ENCODE results near the gene SLC12A7. TPM values are rescaled to one million over a fixed set of nuclear protein-coding genes. Genes with fewer than 3 reads are reported as not detected.

The SLC12A7 gene
- total RNA-seq, 4 donors from 2014 or later = 4.6 to 49.8 (median 15.8) TPM

- Histone ChIP-seq H3K27ac (no peak overlapping the region), H3K4me3 (no peak overlapping the region), H3K4me1 (peaks cover 0 to 7% of the 10 kb centered on the region in 2 donors), H3K9me3 (no peaks in the 10 kb centered on the region), H3K27me3 (peaks cover 4 to 7% of the 10 kb centered on the region in 2 donors), H3K36me3 (no peaks in the 10 kb centered on the region)
- intact Hi-C loops (cut with DNase I; ENCODE audit: low total_unique reads) = no loop called here
- DNase-seq = no peak
- TF ChIP-seq CTCF (IDR thresholded peaks at IDR 0.05) (no peak), POLR2A (IDR thresholded peaks at IDR 0.05) (no peak)
Measured at GRCh38 chr5:1013948-1014301, 97.9 kb downstream of the SLC12A7 start.

- no peaks in the 10 kb centered on the region for H3K9me3 ChIP-seq
- H3K36me3 ChIP-seq = no peaks in the 10 kb centered on the region
- intact Hi-C loops (cut with DNase I; ENCODE audit: low total_unique reads) = no loop called here
- peaks cover 0 to 9% of the 10 kb centered on the region in 2 donors for H3K4me1 ChIP-seq
- no peak overlapping the region for H3K27ac ChIP-seq
- no peak overlapping the region for H3K4me3 ChIP-seq
- no peak for DNase-seq
- H3K27me3 ChIP-seq = peaks cover 4 to 9% of the 10 kb centered on the region in 2 donors
- TF ChIP-seq POLR2A (IDR thresholded peaks at IDR 0.05) (no peak), CTCF (IDR thresholded peaks at IDR 0.05) (no peak)
Measured at GRCh38 chr5:1013238-1013947, 98.5 kb downstream of the SLC12A7 start.

GRCh38 chr5:1012900-1013237 lies 99.0 kb downstream of the SLC12A7 start:
- no peak for DNase-seq
- no peak for TF ChIP-seq POLR2A (IDR thresholded peaks at IDR 0.05)
- TF ChIP-seq CTCF (IDR thresholded peaks at IDR 0.05) = no peak

GRCh38 chr5:1012313-1012841 lies 99.5 kb downstream of the SLC12A7 start:
- DNase-seq = no peak
- H3K27me3 ChIP-seq = peaks cover 4 to 9% of the 10 kb centered on the region in 2 donors
- intact Hi-C loops (cut with DNase I; ENCODE audit: low total_unique reads) = no loop called here

More at GRCh38 chr5:1012900-1013237, 99.0 kb downstream of the SLC12A7 start:
- Histone ChIP-seq H3K36me3 (no peaks in the 10 kb centered on the region), H3K27ac (no peak overlapping the region), H3K9me3 (no peaks in the 10 kb centered on the region), H3K27me3 (peaks cover 4 to 9% of the 10 kb centered on the region in 2 donors), H3K4me3 (no peak overlapping the region), H3K4me1 (peaks cover 0 to 9% of the 10 kb centered on the region in 2 donors)
- intact Hi-C loops (cut with DNase I; ENCODE audit: low total_unique reads) = no loop called here

More at GRCh38 chr5:1012313-1012841, 99.5 kb downstream of the SLC12A7 start:
- H3K27ac ChIP-seq = no peak overlapping the region
- no peak overlapping the region for H3K4me3 ChIP-seq
- no peaks in the 10 kb centered on the region for H3K36me3 ChIP-seq
- no peaks in the 10 kb centered on the region for H3K9me3 ChIP-seq
- peaks cover 0 to 9% of the 10 kb centered on the region in 2 donors for H3K4me1 ChIP-seq
- no peak for TF ChIP-seq POLR2A (IDR thresholded peaks at IDR 0.05)
- TF ChIP-seq CTCF (IDR thresholded peaks at IDR 0.05) = no peak
